ENCODE data around the gene PRL.

DNA sequence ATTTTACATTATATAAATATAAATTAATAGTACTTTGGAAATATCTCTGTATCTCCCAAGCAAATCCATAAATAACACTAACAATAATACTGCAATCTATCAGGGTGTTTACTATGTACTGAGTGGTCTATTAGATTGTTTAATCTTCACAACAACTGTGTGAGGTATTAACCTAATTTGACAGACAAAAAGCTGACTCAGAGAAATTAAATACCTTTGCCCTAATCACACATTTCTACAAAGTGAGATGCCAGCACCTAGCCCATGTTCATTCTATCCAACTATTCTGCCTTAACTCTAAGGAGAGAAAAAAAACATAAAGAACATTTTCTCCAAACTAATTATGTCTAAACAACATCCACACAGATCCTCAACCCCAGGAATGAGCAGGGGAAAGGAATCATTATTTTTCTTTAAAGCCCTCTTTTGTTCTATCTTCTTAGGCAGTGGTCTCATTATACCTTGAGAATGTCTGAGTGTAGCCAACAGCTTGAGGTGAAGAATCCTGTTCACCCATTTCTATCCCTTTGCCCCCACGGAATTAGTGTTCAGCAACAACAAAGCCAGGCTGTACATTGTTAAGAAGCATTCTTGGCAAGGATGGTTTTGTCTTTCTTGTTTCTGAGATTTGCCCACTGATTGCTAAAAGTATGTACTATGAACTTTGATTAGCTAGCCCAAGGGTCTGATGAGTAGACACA lies 42.7 kb downstream of the PRL start:
- TF ChIP-seq CBX5 (CRISPR knock-in tag; IDR thresholded peaks at IDR 0.05; ENCODE audit: borderline replicate concordance) (no peak), FOXK1 (CRISPR knock-in tag; IDR thresholded peaks at IDR 0.05; ENCODE audit: borderline replicate concordance, low read depth) (no peak), ZNF296 (CRISPR knock-in tag; conservative IDR thresholded peaks at IDR 0.05) (no peak), MYPOP (CRISPR knock-in tag; IDR thresholded peaks at IDR 0.05) (no peak), ZBTB8A (CRISPR knock-in tag; IDR thresholded peaks at IDR 0.05; ENCODE audit: borderline replicate concordance, low read depth) (no peak), ZNF274 (CRISPR knock-in tag; IDR thresholded peaks at IDR 0.05) (no peak), ATF1 (CRISPR knock-in tag; IDR thresholded peaks at IDR 0.05) (no peak), TAF1 (CRISPR knock-in tag; IDR thresholded peaks at IDR 0.05) (no peak)

All from HepG2 (cell line).